ENCODE results near the gene PTPRN2. TPM values are rescaled to one million over a fixed set of nuclear protein-coding genes. Genes with fewer than 3 reads are reported as not detected.

Gene PTPRN2
- total RNA-seq, 5 donors from 2014 or later (not counting 1 experiment from before 2014, with no cell fraction given), result 0.60 to 1.7 (median 0.82) TPM

- Histone ChIP-seq H3K9me3 (no peaks in the 10 kb centered on the region), H3K27me3 (replicated peaks in 1 of 2; ENCODE audit: control insufficient read depth in 2 of 2, extremely low read depth in 1 of 2, insufficient read depth in 2 of 2, low read length in 1 of 2) (peaks cover 3 to 27% of the 10 kb centered on the region in 2 experiments), H3K27ac (ENCODE audit: low read length) (no peak overlapping the region), H3K36me3 (ENCODE audit: control insufficient read depth in 2 of 2, extremely low read depth in 1 of 2, insufficient read depth in 1 of 2, low read length in 1 of 2) (no peaks in the 10 kb centered on the region), H3K4me3 (ENCODE audit: control insufficient read depth in 1 of 2, extremely low read depth in 1 of 2, low read length in 1 of 2) (no peak overlapping the region), H3K4me1 (ENCODE audit: control insufficient read depth in 1 of 2, extremely low read depth in 1 of 2, insufficient read depth in 2 of 2, low read length in 2 of 2) (peaks cover 37 to 40% of the 10 kb centered on the region in 2 experiments)
- ChIA-PET POLR2A (no interaction called here), CTCF (no interaction called here)
- 91% methylated on average over 15 of the region's 16 CpGs for WGBS (ENCODE audit: insufficient coverage)
- Mint-ChIP-seq H3K27me3 (peaks cover 5 to 33% of the 10 kb centered on the region in 2 donors), H3K4me1 (peaks cover 36 to 50% (median 38%) of the 10 kb centered on the region in 3 donors), H3K27ac (no peak overlapping the region), H3K36me3 (no peaks in the 10 kb centered on the region), H3K9me3 (no peaks in the 10 kb centered on the region), H3K4me3 (no peak overlapping the region)
- ATAC-seq (replicated peaks in 1 of 4) (no peak), DNase-seq (no peak)
Observed at GRCh38 chr7:157630301-157630853, 957.2 kb downstream of the PTPRN2 start.

DNA sequence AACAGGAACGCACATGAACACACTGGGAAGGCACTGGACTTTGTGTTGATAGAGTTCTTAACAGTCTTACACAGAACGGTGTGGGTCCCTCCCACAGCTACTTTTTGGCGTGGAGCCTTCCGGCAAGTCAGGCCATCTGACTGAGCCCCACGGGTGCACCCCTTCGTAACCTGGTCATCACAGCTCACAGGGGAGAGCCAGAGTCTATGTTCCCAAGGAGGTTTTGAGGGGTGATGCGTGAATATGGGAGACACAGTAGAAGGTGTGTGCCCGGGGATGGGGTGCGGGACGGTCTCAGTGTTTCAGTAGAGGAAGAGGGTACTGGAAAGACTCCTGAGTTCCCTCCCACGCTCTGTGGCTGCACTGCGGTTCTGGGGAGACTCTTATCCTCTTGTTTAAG is 959.2 kb downstream of the PTPRN2 start:
- WGBS (ENCODE audit: insufficient coverage), result 88% methylated on average over 6 of the region's 12 CpGs
- Histone ChIP-seq H3K4me3 (ENCODE audit: control insufficient read depth in 1 of 2, extremely low read depth in 1 of 2, low read length in 1 of 2) (no peak overlapping the region), H3K36me3 (ENCODE audit: control insufficient read depth in 2 of 2, extremely low read depth in 1 of 2, insufficient read depth in 1 of 2, low read length in 1 of 2) (no peaks in the 10 kb centered on the region), H3K4me1 (ENCODE audit: control insufficient read depth in 1 of 2, extremely low read depth in 1 of 2, insufficient read depth in 2 of 2, low read length in 2 of 2) (peaks cover 40 to 43% of the 10 kb centered on the region in 2 experiments), H3K27me3 (replicated peaks in 1 of 2; ENCODE audit: control insufficient read depth in 2 of 2, extremely low read depth in 1 of 2, insufficient read depth in 2 of 2, low read length in 1 of 2) (peaks cover 0 to 15% of the 10 kb centered on the region in 2 experiments), H3K27ac (ENCODE audit: low read length) (no peak overlapping the region), H3K9me3 (no peaks in the 10 kb centered on the region)
- ChIA-PET POLR2A (no interaction called here), CTCF (no interaction called here)
- Mint-ChIP-seq H3K9me3 (no peaks in the 10 kb centered on the region), H3K4me3 (peak overlapping the region in 1 of 3 donors; percentile 54), H3K27ac (no peak overlapping the region), H3K27me3 (peaks cover 3 to 19% of the 10 kb centered on the region in 2 donors), H3K36me3 (no peaks in the 10 kb centered on the region), H3K4me1 (peaks cover 50 to 56% (median 56%) of the 10 kb centered on the region in 3 donors)
- DNase-seq (peak in 1 of 35 experiments; percentile 9), ATAC-seq (replicated peaks in 1 of 4) (no peak)

DNA sequence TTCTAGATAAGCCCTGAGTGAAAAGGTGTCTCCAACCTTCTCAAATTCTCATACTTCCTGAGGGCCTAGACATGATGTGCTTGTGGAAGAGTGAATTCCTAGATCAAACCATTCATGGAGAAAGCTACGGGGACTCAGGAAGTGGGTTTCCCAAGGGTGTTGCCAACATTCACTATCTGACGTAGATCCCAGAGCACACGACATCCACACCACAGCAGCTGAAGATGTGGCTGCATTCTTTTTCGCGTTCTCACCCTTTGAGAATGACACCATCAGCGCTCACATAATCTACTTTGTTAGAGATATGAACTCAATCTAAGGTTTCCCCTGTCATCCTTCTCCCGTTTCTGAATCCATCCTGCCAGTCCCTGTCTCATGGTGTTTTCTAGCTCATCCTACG is 960.0 kb downstream of the PTPRN2 start:
- no peak for DNase-seq
- ChIA-PET CTCF (interaction anchor here in 1 of 2 donors (0.5 to 1.2 kb wide), 2 partner anchors 15 to 149 kb away, joined by 5 read pairs; no protein-coding TSS in a partner anchor), POLR2A (interaction anchor here in 1 of 2 donors (1.4 kb wide), 1 partner anchor 8 kb away, joined by 4 read pairs; no protein-coding TSS in a partner anchor)
- H3K9me3 Mint-ChIP-seq, result no peaks in the 10 kb centered on the region
- H3K9me3 ChIP-seq, result no peaks in the 10 kb centered on the region
- H3K27ac ChIP-seq (ENCODE audit: low read length), result no peak overlapping the region
- H3K36me3 ChIP-seq (ENCODE audit: control insufficient read depth in 2 of 2, extremely low read depth in 1 of 2, insufficient read depth in 1 of 2, low read length in 1 of 2), result no peaks in the 10 kb centered on the region
- H3K36me3 Mint-ChIP-seq, result no peaks in the 10 kb centered on the region
- peaks cover 0 to 14% of the 10 kb centered on the region in 2 experiments for H3K27me3 ChIP-seq (replicated peaks in 1 of 2; ENCODE audit: control insufficient read depth in 2 of 2, extremely low read depth in 1 of 2, insufficient read depth in 2 of 2, low read length in 1 of 2)
- peak overlapping the region in 1 of 3 donors; percentile 54 for H3K4me3 Mint-ChIP-seq
- no peak overlapping the region for H3K4me3 ChIP-seq (ENCODE audit: control insufficient read depth in 1 of 2, extremely low read depth in 1 of 2, low read length in 1 of 2)
- peaks cover 44 to 49% of the 10 kb centered on the region in 2 experiments for H3K4me1 ChIP-seq (ENCODE audit: control insufficient read depth in 1 of 2, extremely low read depth in 1 of 2, insufficient read depth in 2 of 2, low read length in 2 of 2)
- peaks cover 0 to 15% of the 10 kb centered on the region in 2 donors for H3K27me3 Mint-ChIP-seq
- 60% methylated on average over 1 of the region's 8 CpGs for WGBS (ENCODE audit: insufficient coverage)
- peak overlapping the region; percentile 61 to 83 for H3K27ac Mint-ChIP-seq
- peaks cover 59 to 64% (median 61%) of the 10 kb centered on the region in 3 donors for H3K4me1 Mint-ChIP-seq
- ATAC-seq (replicated peaks in 1 of 4), result no peak

DNA sequence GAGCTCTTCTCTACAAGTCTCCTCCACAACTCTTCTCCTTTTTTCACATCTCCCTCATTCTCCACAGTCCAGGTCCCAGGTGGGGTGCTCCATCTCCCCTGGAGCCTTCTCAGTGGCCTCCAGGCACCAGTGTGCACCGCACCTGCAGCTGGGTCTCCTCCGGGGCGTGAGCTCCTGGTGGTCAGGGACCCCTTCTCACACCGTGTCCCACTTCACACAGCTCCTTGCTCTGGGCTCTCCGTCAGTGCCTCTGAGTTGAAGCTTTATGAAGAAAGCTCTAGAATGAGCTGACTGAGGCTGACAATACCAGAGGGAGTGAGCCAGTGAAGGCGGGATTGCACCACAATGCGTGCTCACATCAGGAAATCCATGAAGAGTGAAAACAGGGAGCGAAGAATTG is 960.6 kb downstream of the PTPRN2 start:
- H3K4me1 Mint-ChIP-seq, result peaks cover 64 to 70% (median 67%) of the 10 kb centered on the region in 3 donors

DNA sequence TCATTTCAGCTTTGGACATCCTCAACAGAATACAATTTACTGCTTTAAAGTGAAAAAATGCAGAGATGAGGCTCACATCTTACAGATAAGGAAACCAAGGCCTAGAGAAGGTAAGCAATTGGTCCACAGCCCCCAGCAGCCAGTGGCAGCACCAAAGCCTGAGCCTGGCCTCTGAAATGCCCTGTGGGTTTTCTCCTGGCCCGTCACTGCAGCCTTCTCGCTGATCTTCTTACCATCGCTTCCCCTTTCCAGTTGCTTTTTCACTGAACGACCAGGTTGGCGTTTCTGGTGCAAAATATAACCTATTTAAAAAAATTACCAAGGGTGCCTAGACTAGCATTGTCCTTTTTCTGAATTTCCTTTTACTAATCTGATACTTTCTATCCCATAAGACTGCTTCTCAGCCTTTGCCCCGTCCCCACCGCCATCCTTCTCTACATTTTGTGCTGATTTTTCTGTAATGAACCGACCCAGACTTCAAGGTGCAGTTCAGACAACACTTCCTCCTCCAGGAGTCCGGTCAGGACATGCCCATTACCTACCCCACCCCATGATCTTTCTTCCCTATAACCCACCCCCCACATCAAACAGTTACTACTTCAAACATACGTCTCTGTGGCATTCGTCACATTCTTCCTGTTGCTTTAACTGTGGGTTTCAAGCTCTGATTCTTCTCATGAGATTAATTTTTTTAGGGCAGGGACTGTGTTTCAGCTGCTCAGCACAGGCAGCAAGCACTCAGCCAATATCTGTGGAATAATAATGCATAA is 961.5 kb downstream of the PTPRN2 start:
- Mint-ChIP-seq H3K4me3 (peak overlapping the region; percentile 52 to 61 (median 54)), H3K9me3 (no peaks in the 10 kb centered on the region), H3K27ac (peak overlapping the region; percentile 68 to 83), H3K36me3 (no peaks in the 10 kb centered on the region), H3K27me3 (peaks cover 0 to 13% of the 10 kb centered on the region in 2 donors), H3K4me1 (peaks cover 71 to 78% (median 75%) of the 10 kb centered on the region in 3 donors)
- no peak overlapping the region for H3K27ac ChIP-seq (ENCODE audit: low read length)
- peak overlapping the region in 1 of 2 donors; percentile 42 for H3K4me3 ChIP-seq (ENCODE audit: control insufficient read depth in 1 of 2, extremely low read depth in 1 of 2, low read length in 1 of 2)
- H3K9me3 ChIP-seq, result no peaks in the 10 kb centered on the region
- peak in 21 of 35 experiments; percentile 17 to 71 (median 29) for DNase-seq
- ChIA-PET POLR2A (interaction anchor here (0.5 to 1.4 kb wide), 3 partner anchors 10 to 1087 kb away, joined by 3 to 4 read pairs (median 4); no protein-coding TSS in a partner anchor), CTCF (interaction anchor here (0.9 to 1.2 kb wide), 2 partner anchors 13 to 14 kb away, joined by 3 to 5 read pairs; no protein-coding TSS in a partner anchor)
- WGBS (ENCODE audit: insufficient coverage), result 28% methylated on average over 7 of the region's 11 CpGs
- peak; percentile 79 to 85 (median 82) for ATAC-seq (replicated peaks in 1 of 4)
- peaks cover 0 to 18% of the 10 kb centered on the region in 2 experiments for H3K27me3 ChIP-seq (replicated peaks in 1 of 2; ENCODE audit: control insufficient read depth in 2 of 2, extremely low read depth in 1 of 2, insufficient read depth in 2 of 2, low read length in 1 of 2)
- no peaks in the 10 kb centered on the region for H3K36me3 ChIP-seq (ENCODE audit: control insufficient read depth in 2 of 2, extremely low read depth in 1 of 2, insufficient read depth in 1 of 2, low read length in 1 of 2)
- H3K4me1 ChIP-seq (ENCODE audit: control insufficient read depth in 1 of 2, extremely low read depth in 1 of 2, insufficient read depth in 2 of 2, low read length in 2 of 2), result peaks cover 57 to 59% of the 10 kb centered on the region in 2 experiments

More for the DNA sequence above, 960.6 kb downstream of the PTPRN2 start:
- Mint-ChIP-seq H3K27ac (peak overlapping the region; percentile 67 to 83), H3K9me3 (no peaks in the 10 kb centered on the region), H3K27me3 (peaks cover 0 to 15% of the 10 kb centered on the region in 2 donors), H3K4me3 (peak overlapping the region in 2 of 3 donors; percentile 37 to 54), H3K36me3 (no peaks in the 10 kb centered on the region)
- ChIA-PET POLR2A (interaction anchor here (0.6 to 1.4 kb wide), 4 partner anchors 9 to 1086 kb away, joined by 3 to 4 read pairs (median 4); no protein-coding TSS in a partner anchor), CTCF (interaction anchor here in 1 of 2 donors (0.8 to 1.2 kb wide), 2 partner anchors 12 to 14 kb away, joined by 3 to 5 read pairs; no protein-coding TSS in a partner anchor)
- Histone ChIP-seq H3K4me1 (ENCODE audit: control insufficient read depth in 1 of 2, extremely low read depth in 1 of 2, insufficient read depth in 2 of 2, low read length in 2 of 2) (peaks cover 50 to 55% of the 10 kb centered on the region in 2 experiments), H3K4me3 (ENCODE audit: control insufficient read depth in 1 of 2, extremely low read depth in 1 of 2, low read length in 1 of 2) (peak overlapping the region in 1 of 2 donors; percentile 10), H3K36me3 (ENCODE audit: control insufficient read depth in 2 of 2, extremely low read depth in 1 of 2, insufficient read depth in 1 of 2, low read length in 1 of 2) (no peaks in the 10 kb centered on the region), H3K9me3 (no peaks in the 10 kb centered on the region), H3K27ac (ENCODE audit: low read length) (no peak overlapping the region), H3K27me3 (replicated peaks in 1 of 2; ENCODE audit: control insufficient read depth in 2 of 2, extremely low read depth in 1 of 2, insufficient read depth in 2 of 2, low read length in 1 of 2) (peaks cover 0 to 18% of the 10 kb centered on the region in 2 experiments)
- 92% methylated on average over 7 of the region's 8 CpGs for WGBS (ENCODE audit: insufficient coverage)
- DNase-seq, result no peak
- no peak for ATAC-seq (replicated peaks in 1 of 4)

DNA sequence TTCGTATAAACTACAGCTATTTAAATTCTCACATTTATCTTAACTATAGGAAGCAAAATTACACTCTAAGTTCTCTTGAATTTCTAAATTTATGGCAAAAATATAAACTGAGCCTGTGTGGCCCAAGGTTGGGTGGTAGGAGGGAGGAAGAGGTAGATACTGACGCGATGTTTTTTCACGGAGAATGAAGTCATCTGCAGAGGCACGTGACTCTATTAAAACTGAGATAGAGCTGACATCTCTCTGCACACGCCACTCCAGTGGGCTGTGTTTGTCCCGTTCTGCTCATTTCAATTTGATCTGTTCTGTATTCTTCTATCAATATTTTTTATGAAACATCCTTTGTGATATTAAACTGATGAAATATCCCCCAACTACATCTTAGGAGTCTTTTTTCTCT is 964.1 kb downstream of the PTPRN2 start:
- H3K4me1 Mint-ChIP-seq, result peaks cover 65 to 74% (median 69%) of the 10 kb centered on the region in 3 donors

More for the DNA sequence above, 964.1 kb downstream of the PTPRN2 start:
- WGBS (ENCODE audit: insufficient coverage), result no CpG with 5 or more reads among the region's 7 CpGs
- Histone ChIP-seq H3K36me3 (ENCODE audit: control insufficient read depth in 2 of 2, extremely low read depth in 1 of 2, insufficient read depth in 1 of 2, low read length in 1 of 2) (no peaks in the 10 kb centered on the region), H3K27ac (ENCODE audit: low read length) (no peak overlapping the region), H3K9me3 (no peaks in the 10 kb centered on the region), H3K27me3 (replicated peaks in 1 of 2; ENCODE audit: control insufficient read depth in 2 of 2, extremely low read depth in 1 of 2, insufficient read depth in 2 of 2, low read length in 1 of 2) (peaks cover 0 to 20% of the 10 kb centered on the region in 2 experiments), H3K4me3 (ENCODE audit: control insufficient read depth in 1 of 2, extremely low read depth in 1 of 2, low read length in 1 of 2) (no peak overlapping the region), H3K4me1 (ENCODE audit: control insufficient read depth in 1 of 2, extremely low read depth in 1 of 2, insufficient read depth in 2 of 2, low read length in 2 of 2) (peaks cover 43 to 53% of the 10 kb centered on the region in 2 experiments)
- no peaks in the 10 kb centered on the region for H3K9me3 Mint-ChIP-seq
- ATAC-seq (replicated peaks in 1 of 4), result no peak
- H3K36me3 Mint-ChIP-seq, result no peaks in the 10 kb centered on the region
- ChIA-PET POLR2A (no interaction called here), CTCF (interaction anchor here in 1 of 2 donors (1.5 kb wide), 1 partner anchor 11 kb away, joined by 3 read pairs; no protein-coding TSS in a partner anchor)
- H3K4me3 Mint-ChIP-seq, result peak overlapping the region in 1 of 3 donors; percentile 43
- peaks cover 0 to 4% of the 10 kb centered on the region in 2 donors for H3K27me3 Mint-ChIP-seq
- DNase-seq, result no peak
- H3K27ac Mint-ChIP-seq, result peak overlapping the region in 1 of 2 donors; percentile 46
